MM.1S (cell line): Measurements from ENCODE around the gene DPYSL4.

Source experiments
- DNase-seq: peaks from one replicate; pipeline ENCODE4 v3.0.0-alpha.2; 2015
- H2AFZ ChIP-seq: fragments of 300-600 bp; sonication (generic); 2 replicates; pipeline ENCODE4 v1.6.0; 2016; ENCODE audit warnings: antibody characterized with exemption, low read length
- H3F3A ChIP-seq: fragments of 300-600 bp; sonication (generic); 2 replicates; pipeline ENCODE4 v1.6.1; 2016; ENCODE audit warnings: mild to moderate bottlenecking, antibody characterized with exemption, low read length, moderate library complexity, mixed read lengths; ENCODE audit not compliant: insufficient read depth
- H3K27ac ChIP-seq: fragments of 300-600 bp; sonication (generic); 2 replicates; pipeline ENCODE4 v1.5.1; 2016; ENCODE audit warnings: mild to moderate bottlenecking, low read length
- H3K27me3 ChIP-seq: fragments of 300-600 bp; sonication (generic); replicated peaks from 2 replicates; pipeline ENCODE4 v1.6.0; 2016; ENCODE audit warnings: low read length; ENCODE audit not compliant: insufficient read depth
- H3K36me3 ChIP-seq: fragments of 300-600 bp; sonication (generic); replicated peaks from 2 replicates; pipeline ENCODE4 v1.6.1; 2016; ENCODE audit warnings: mild to moderate bottlenecking, low read length, mixed read lengths; ENCODE audit not compliant: insufficient read depth
- H3K4me1 ChIP-seq: fragments of 300-600 bp; sonication (generic); 2 replicates; pipeline ENCODE4 v1.6.1; 2016; ENCODE audit warnings: low read length, mixed read lengths
- H3K4me2 ChIP-seq: fragments of 300-600 bp; sonication (generic); 2 replicates; pipeline ENCODE4 v1.6.0; 2016; ENCODE audit warnings: low read depth, low read length
- H3K4me3 ChIP-seq: fragments of 300-600 bp; sonication (generic); 2 replicates; pipeline ENCODE4 v1.5.1; 2016; ENCODE audit warnings: low read length, mixed read lengths
- H3K79me2 ChIP-seq: fragments of 300-600 bp; sonication (generic); 2 replicates; pipeline ENCODE4 v1.6.1; 2016; ENCODE audit warnings: mixed run types, low read length, mixed read lengths
- H3K9ac ChIP-seq: fragments of 300-600 bp; sonication (generic); 2 replicates; pipeline ENCODE4 v1.6.1; 2016; ENCODE audit warnings: low read length, mixed read lengths
- H3K9me2 ChIP-seq: fragments of 300-600 bp; sonication (generic); replicated peaks from 2 replicates; pipeline ENCODE4 v1.6.1; 2016; ENCODE audit warnings: mild to moderate bottlenecking, low read length, mixed read lengths; ENCODE audit not compliant: insufficient read depth
- H3K9me3 ChIP-seq: fragments of 300-600 bp; sonication (generic); replicated peaks from 2 replicates; pipeline ENCODE4 v1.6.1; 2016; ENCODE audit warnings: mild to moderate bottlenecking, low read length, mixed read lengths; ENCODE audit not compliant: insufficient read depth
- H4K20me1 ChIP-seq: fragments of 300-600 bp; sonication (generic); 2 replicates; pipeline ENCODE4 v1.6.1; 2016; ENCODE audit warnings: mild to moderate bottlenecking, low read length, moderate library complexity, mixed read lengths; ENCODE audit not compliant: insufficient read depth
- EZH2 ChIP-seq: fragments of 300-600 bp; sonication (generic); optimal IDR thresholded peaks from 2 replicates; pipeline ENCODE3; 2017; ENCODE audit warnings: low read depth, mild to moderate bottlenecking, antibody characterized with exemption, low read length, mixed read lengths
- EZH2phosphoT487 ChIP-seq: fragments of 300-600 bp; sonication (generic); IDR thresholded peaks from 2 replicates; pipeline ENCODE4 v1.6.1; 2018; ENCODE audit warnings: antibody characterized with exemption, low read length
- TF ChIP-seq, protein P1 (sequence below): fragments of 300-600 bp; sonication (generic); IDR thresholded peaks from 2 replicates; pipeline ENCODE4 v1.5.1; 2016; ENCODE audit warnings: antibody characterized with exemption, low read length, mixed read lengths

The DPYSL4 gene

DNA sequence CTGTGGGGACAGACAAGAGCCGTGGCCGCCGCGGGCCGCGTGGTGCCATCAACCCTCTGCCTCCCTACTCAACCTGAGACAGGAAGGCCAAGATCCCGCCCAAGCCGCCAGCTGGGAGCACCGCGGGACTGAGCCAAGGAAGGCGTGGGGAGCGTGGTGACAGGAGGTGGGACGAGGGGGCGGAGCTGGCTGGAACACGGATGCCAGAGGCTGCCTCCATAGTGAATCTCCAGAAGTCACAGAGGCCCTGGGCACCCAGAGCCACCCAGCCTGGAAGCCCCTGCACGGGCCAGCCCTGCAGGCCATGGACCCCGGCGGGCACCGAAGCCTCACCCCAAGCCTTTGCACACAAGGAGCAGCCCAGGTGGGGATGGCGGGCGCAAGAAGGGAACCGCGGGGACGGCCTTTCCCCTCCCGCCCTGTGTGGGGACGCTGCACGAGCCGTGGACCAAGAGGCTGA lies 18.1 kb upstream of the DPYSL4 start:
- Histone ChIP-seq H3K79me2 (no peaks in the 10 kb centered on the region), H3F3A (no peaks in the 10 kb centered on the region), H2AFZ (no peak overlapping the region), H3K27ac (no peak overlapping the region), H4K20me1 (no peaks in the 10 kb centered on the region), H3K9me2 (no peaks in the 10 kb centered on the region), H3K4me2 (no peak overlapping the region), H3K36me3 (no peaks in the 10 kb centered on the region), H3K9ac (no peak overlapping the region), H3K4me3 (no peak overlapping the region), H3K27me3 (peaks cover 68% of the 10 kb centered on the region), H3K4me1 (peaks cover 8% of the 10 kb centered on the region; the same call in 1 of the 2 replicates), H3K9me3 (no peaks in the 10 kb centered on the region)
- no peak for DNase-seq
- TF ChIP-seq EZH2phosphoT487 (no peak), EZH2 (no peak)
- TF ChIP-seq, protein P1, sequence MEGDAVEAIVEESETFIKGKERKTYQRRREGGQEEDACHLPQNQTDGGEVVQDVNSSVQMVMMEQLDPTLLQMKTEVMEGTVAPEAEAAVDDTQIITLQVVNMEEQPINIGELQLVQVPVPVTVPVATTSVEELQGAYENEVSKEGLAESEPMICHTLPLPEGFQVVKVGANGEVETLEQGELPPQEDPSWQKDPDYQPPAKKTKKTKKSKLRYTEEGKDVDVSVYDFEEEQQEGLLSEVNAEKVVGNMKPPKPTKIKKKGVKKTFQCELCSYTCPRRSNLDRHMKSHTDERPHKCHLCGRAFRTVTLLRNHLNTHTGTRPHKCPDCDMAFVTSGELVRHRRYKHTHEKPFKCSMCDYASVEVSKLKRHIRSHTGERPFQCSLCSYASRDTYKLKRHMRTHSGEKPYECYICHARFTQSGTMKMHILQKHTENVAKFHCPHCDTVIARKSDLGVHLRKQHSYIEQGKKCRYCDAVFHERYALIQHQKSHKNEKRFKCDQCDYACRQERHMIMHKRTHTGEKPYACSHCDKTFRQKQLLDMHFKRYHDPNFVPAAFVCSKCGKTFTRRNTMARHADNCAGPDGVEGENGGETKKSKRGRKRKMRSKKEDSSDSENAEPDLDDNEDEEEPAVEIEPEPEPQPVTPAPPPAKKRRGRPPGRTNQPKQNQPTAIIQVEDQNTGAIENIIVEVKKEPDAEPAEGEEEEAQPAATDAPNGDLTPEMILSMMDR = no peak

DNA sequence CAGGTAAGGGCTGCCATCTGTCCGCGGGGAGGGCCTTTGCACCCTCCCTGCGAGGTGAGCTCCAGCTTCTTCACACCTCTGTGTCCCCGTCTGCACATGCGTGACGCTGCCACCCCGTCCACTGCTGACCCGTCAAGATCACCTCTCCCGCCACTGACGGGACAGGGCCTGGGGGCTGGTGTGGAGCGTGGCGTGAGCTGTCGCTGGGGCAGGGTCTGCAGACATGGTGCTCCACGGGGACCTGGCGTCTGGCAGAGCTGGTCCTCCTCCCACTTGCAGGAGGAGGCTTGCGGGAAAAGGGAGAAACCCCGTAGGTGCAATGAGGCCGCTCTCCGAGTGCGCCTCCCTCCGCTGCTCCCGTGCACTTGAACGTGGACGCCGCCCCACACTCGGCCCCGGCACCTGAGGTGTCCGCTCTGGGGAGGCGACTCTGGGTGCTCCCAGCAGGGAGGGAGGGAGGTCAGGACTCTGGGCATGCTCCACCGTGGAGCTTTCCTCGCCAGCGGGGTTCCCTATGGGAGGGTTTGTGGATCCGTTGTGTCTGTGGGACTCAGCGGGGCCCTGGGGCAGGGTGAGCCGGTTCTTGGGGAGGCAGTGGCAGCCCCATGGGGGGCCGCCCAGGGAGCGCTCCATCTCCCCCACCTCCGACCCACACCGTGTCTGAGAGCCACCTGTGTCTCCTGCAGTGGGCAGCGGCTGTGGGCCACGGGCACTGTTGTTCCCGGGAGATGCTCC lies 17.6 kb upstream of the DPYSL4 start:
- H3K36me3 ChIP-seq = no peaks in the 10 kb centered on the region
- H3K79me2 ChIP-seq = no peaks in the 10 kb centered on the region
- H3K27me3 ChIP-seq = peaks cover 68% of the 10 kb centered on the region
- no peak overlapping the region for H3K4me3 ChIP-seq
- no peak overlapping the region for H3K4me2 ChIP-seq
- no peak for DNase-seq
- H3F3A ChIP-seq = no peaks in the 10 kb centered on the region
- peaks cover 8% of the 10 kb centered on the region; the same call in 1 of the 2 replicates for H3K4me1 ChIP-seq
- H4K20me1 ChIP-seq = no peaks in the 10 kb centered on the region
- H3K27ac ChIP-seq = no peak overlapping the region
- TF ChIP-seq, protein P1 = no peak
- TF ChIP-seq EZH2 (no peak), EZH2phosphoT487 (no peak)
- no peak overlapping the region for H3K9ac ChIP-seq
- no peaks in the 10 kb centered on the region for H3K9me3 ChIP-seq
- H3K9me2 ChIP-seq = no peaks in the 10 kb centered on the region
- H2AFZ ChIP-seq = no peak overlapping the region

DNA sequence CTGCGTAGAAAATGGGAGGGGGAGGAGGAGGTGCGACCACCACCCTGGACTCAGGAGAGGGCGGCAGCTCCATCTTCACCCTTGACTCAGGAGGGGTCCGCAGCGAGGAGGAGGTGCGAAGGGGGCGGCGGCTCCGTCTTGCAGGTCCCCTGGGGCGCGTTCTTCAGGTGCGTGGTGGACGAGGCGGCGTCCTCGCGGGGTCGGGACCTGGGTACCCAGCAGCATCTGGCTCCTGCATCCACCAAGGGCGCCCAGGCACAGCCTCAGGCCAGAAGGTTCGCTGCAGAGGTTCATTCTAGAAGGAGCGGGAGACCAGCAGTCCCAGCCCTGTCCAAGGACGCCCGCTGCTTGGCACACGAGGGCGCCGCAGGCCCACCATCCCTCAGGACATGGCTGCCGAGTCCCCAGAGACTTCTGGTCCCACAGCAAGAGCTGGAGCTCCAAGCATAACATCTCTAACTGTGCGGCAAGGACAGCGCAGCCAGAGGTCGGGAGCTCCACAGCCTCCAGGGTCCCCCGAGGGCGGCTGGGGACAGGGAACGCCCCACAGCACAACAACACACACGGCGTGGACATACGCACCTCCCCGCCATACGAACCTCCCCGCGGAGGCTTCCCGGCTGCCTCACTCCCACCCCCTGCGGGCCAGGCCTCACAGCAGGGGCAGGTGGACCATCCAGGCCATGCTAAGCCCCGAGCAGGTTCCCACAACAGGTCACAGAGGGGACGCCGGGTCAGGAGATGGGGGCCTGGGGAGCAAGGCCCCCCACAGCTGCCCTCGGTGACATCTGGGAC lies 16.8 kb upstream of the DPYSL4 start:
- Histone ChIP-seq H3K27me3 (peaks cover 62% of the 10 kb centered on the region), H3K9me3 (no peaks in the 10 kb centered on the region), H3F3A (no peaks in the 10 kb centered on the region), H3K27ac (no peak overlapping the region), H3K4me1 (peaks cover 8% of the 10 kb centered on the region; the same call in 1 of the 2 replicates), H3K79me2 (no peaks in the 10 kb centered on the region), H2AFZ (no peak overlapping the region), H3K36me3 (no peaks in the 10 kb centered on the region), H3K4me2 (no peak overlapping the region), H3K9ac (no peak overlapping the region), H3K9me2 (no peaks in the 10 kb centered on the region), H4K20me1 (no peaks in the 10 kb centered on the region), H3K4me3 (no peak overlapping the region)
- TF ChIP-seq EZH2phosphoT487 (no peak), EZH2 (no peak)
- TF ChIP-seq, protein P1 = no peak
- DNase-seq = no peak
